Raji (cell line): ENCODE data around the gene IL12B.

Experiments used
- POLR2A ChIP-seq: IDR thresholded peaks from 2 replicates; pipeline ENCODE4 v1.6.1; 2011; ENCODE audit warnings: low read depth, low read length, control low read depth; ENCODE audit not compliant: insufficient read depth

IL12B gene

GRCh38 chr5:159330131-159330800, at the start of gene IL12B:
Gene IL12B, minus strand, starts transcription at chr5:159330487. Its CDS starts 3,705 bp downstream, at chr5:159326782.
- no peak for TF ChIP-seq POLR2A

- TF ChIP-seq POLR2A, result no peak
Observed at GRCh38 chr5:159377653-159378052, 47.4 kb upstream of the IL12B start.

- no peak for TF ChIP-seq POLR2A
Observed at GRCh38 chr5:159362220-159362619, 31.9 kb upstream of the IL12B start.

- TF ChIP-seq POLR2A, result no peak
Observed at GRCh38 chr5:159359408-159359807, 29.1 kb upstream of the IL12B start.

GRCh38 chr5:159353661-159354252, 23.5 kb upstream of the IL12B start:
- TF ChIP-seq POLR2A, result no peak

- no peak for TF ChIP-seq POLR2A
Observed at GRCh38 chr5:159345861-159346260, 15.6 kb upstream of the IL12B start.

GRCh38 chr5:159345336-159345735, 15.0 kb upstream of the IL12B start:
- no peak for TF ChIP-seq POLR2A

- no peak for TF ChIP-seq POLR2A
Observed at GRCh38 chr5:159343295-159344094, 13.2 kb upstream of the IL12B start.

- no peak for TF ChIP-seq POLR2A
Observed at GRCh38 chr5:159342840-159343239, 12.6 kb upstream of the IL12B start.

- no peak for TF ChIP-seq POLR2A
Observed at GRCh38 chr5:159341906-159342310, 11.6 kb upstream of the IL12B start.

GRCh38 chr5:159341145-159341544, 10.9 kb upstream of the IL12B start:
- TF ChIP-seq POLR2A, result no peak

GRCh38 chr5:159340511-159340910, 10.2 kb upstream of the IL12B start:
- TF ChIP-seq POLR2A, result no peak

- no peak for TF ChIP-seq POLR2A
Observed at GRCh38 chr5:159339460-159339859, 9.2 kb upstream of the IL12B start.

- no peak for TF ChIP-seq POLR2A
Observed at GRCh38 chr5:159338118-159338517, 7.8 kb upstream of the IL12B start.

- TF ChIP-seq POLR2A, result no peak
Observed at GRCh38 chr5:159337016-159337955, 7.0 kb upstream of the IL12B start.
